OCI-LY1 (cell line): ENCODE data around the gene EVA1B.

Experiments
- H2AFZ ChIP-seq: fragments of 200-600 bp; sonication (generic), shearing (Covaris generic); 2 replicates; pipeline ENCODE4 v1.6.0; 2014; ENCODE audit warnings: antibody characterized with exemption, mild to moderate bottlenecking, low read length
- H3F3A ChIP-seq: fragments of 200-600 bp; sonication (generic), shearing (Covaris generic); 2 replicates; pipeline ENCODE4 v1.6.0; 2014; ENCODE audit warnings: mild to moderate bottlenecking, antibody characterized with exemption, low read length, moderate library complexity; ENCODE audit not compliant: insufficient read depth
- H3K27ac ChIP-seq: fragments of 200-600 bp; sonication (generic); 2 replicates; pipeline ENCODE4 v1.5.1; 2014; ENCODE audit warnings: low read length, mixed run types, mild to moderate bottlenecking, low read depth; ENCODE audit not compliant: poor library complexity, severe bottlenecking
- H3K27me3 ChIP-seq: fragments of 200-600 bp; sonication (generic); 2 replicates; pipeline ENCODE4 v1.6.0; 2014; ENCODE audit warnings: antibody characterized with exemption, mild to moderate bottlenecking, low read length, moderate library complexity; ENCODE audit not compliant: insufficient read depth
- H3K36me3 ChIP-seq: fragments of 200-600 bp; sonication (generic); 2 replicates; pipeline ENCODE4 v1.6.1; 2014; ENCODE audit warnings: mild to moderate bottlenecking, antibody characterized with exemption, low read length, moderate library complexity, mixed read lengths; ENCODE audit not compliant: insufficient read depth
- H3K4me1 ChIP-seq: fragments of 200-600 bp; sonication (generic); 2 replicates; pipeline ENCODE4 v1.5.1; 2014; ENCODE audit warnings: mild to moderate bottlenecking, low read length, moderate library complexity; ENCODE audit not compliant: insufficient read depth, severe bottlenecking
- H3K4me2 ChIP-seq: fragments of 200-600 bp; sonication (generic), shearing (Covaris generic); 2 replicates; pipeline ENCODE4 v1.6.1; 2014; ENCODE audit warnings: low read length
- H3K4me3 ChIP-seq: fragments of 200-600 bp; sonication (generic); 2 replicates; pipeline ENCODE4 v1.5.1; 2014; ENCODE audit warnings: low read length, low read depth, mild to moderate bottlenecking, mixed read lengths; ENCODE audit not compliant: poor library complexity, severe bottlenecking
- H3K79me2 ChIP-seq: fragments of 200-600 bp; shearing (Covaris generic); 2 replicates; pipeline ENCODE4 v1.6.1; 2016; ENCODE audit warnings: mixed run types, low read length, mixed read lengths; ENCODE audit not compliant: insufficient read depth
- H3K9ac ChIP-seq: fragments of 200-600 bp; sonication (generic), shearing (Covaris generic); 2 replicates; pipeline ENCODE4 v1.6.1; 2014; ENCODE audit warnings: mild to moderate bottlenecking, low read length, mixed read lengths
- H3K9me2 ChIP-seq: fragments of 200-600 bp; sonication (generic), shearing (Covaris generic); 2 replicates; pipeline ENCODE4 v1.6.1; 2014; ENCODE audit warnings: low read depth, mild to moderate bottlenecking, low read length, mixed read lengths
- H3K9me3 ChIP-seq: fragments of 200-600 bp; shearing (Covaris generic); 2 replicates; pipeline ENCODE4 v1.6.1; 2014; ENCODE audit warnings: low read length, mixed read lengths
- H4K20me1 ChIP-seq: fragments of 200-600 bp; sonication (generic), shearing (Covaris generic); 2 replicates; pipeline ENCODE4 v1.6.0; 2016; ENCODE audit warnings: mild to moderate bottlenecking, low read length; ENCODE audit not compliant: insufficient read depth
- EZH2 ChIP-seq: fragments of 200-600 bp; sonication (generic), shearing (Covaris generic); IDR thresholded peaks from 2 replicates; pipeline ENCODE4 v1.8.0; 2017; ENCODE audit warnings: borderline replicate concordance, mixed run types, mild to moderate bottlenecking, antibody characterized with exemption, low read length, moderate library complexity, mixed read lengths
- TF ChIP-seq, protein P1 (sequence below): fragments of 200-600 bp; sonication (generic), shearing (Covaris generic); IDR thresholded peaks from 2 replicates; pipeline ENCODE4 v1.5.1; 2017; ENCODE audit warnings: mild to moderate bottlenecking, antibody characterized with exemption, low read length, moderate library complexity, mixed read lengths

EVA1B gene

DNA sequence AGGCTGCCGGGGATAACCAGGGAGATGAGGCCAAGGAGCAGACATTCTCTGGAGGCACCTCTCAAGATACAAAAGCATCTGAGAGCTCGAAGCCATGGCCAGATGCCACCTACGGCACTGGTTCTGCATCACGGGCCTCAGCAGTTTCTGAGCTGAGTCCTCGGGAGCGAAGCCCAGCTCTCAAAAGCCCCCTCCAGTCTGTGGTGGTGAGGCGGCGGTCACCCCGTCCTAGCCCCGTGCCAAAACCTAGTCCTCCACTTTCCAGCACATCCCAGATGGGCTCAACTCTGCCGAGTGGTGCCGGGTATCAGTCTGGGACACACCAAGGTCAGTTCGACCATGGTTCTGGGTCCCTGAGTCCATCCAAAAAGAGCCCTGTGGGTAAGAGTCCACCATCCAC lies 36.6 kb downstream of the EVA1B start:
- Histone ChIP-seq H3K27ac (no peak overlapping the region), H3K27me3 (no peaks in the 10 kb centered on the region), H3K9me2 (no peaks in the 10 kb centered on the region), H3K4me3 (no peak overlapping the region), H3K4me1 (peaks cover 8% of the 10 kb centered on the region), H3K4me2 (no peak overlapping the region), H3K36me3 (peaks cover 96% of the 10 kb centered on the region), H3K79me2 (0 out of 2 replicates have a peak, but pooled peaks cover 8% of the 10 kb centered on the region), H2AFZ (no peak overlapping the region), H3K9me3 (no peaks in the 10 kb centered on the region), H3F3A (peaks cover 21% of the 10 kb centered on the region), H3K9ac (no peak overlapping the region), H4K20me1 (no peaks in the 10 kb centered on the region)
- no peak for TF ChIP-seq EZH2
- TF ChIP-seq, protein P1, sequence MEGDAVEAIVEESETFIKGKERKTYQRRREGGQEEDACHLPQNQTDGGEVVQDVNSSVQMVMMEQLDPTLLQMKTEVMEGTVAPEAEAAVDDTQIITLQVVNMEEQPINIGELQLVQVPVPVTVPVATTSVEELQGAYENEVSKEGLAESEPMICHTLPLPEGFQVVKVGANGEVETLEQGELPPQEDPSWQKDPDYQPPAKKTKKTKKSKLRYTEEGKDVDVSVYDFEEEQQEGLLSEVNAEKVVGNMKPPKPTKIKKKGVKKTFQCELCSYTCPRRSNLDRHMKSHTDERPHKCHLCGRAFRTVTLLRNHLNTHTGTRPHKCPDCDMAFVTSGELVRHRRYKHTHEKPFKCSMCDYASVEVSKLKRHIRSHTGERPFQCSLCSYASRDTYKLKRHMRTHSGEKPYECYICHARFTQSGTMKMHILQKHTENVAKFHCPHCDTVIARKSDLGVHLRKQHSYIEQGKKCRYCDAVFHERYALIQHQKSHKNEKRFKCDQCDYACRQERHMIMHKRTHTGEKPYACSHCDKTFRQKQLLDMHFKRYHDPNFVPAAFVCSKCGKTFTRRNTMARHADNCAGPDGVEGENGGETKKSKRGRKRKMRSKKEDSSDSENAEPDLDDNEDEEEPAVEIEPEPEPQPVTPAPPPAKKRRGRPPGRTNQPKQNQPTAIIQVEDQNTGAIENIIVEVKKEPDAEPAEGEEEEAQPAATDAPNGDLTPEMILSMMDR = no peak

DNA sequence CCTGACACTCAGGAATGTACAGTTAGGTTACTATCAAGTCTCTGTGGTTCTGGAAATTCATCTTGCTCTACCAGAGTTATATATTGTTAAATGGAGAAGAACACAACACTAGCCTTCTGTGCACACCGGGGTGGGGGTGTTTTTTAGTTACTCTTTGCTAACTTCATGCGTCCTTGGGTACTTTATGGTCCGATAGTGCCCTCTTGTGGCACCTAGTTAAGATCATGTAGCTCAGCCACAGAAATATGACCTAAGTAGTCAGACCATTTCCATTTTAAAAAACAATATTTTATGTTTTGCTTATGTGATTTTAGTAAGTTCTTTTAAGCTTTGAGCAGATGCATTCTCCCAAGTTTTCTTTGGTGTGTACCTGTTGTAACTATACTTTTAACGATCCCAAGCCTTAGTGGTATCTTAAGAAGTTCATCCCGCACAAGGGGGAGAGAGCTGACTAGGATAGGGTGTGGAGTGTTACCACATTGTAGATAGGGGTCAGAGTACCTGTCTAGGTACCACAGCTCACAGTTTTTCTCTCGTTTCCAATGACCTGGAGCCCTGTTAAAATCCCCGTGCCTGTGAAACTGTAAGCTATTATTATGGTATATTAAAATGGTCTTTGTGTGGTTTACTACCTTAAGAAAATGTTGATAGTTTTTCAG lies 37.9 kb downstream of the EVA1B start:
- H3K9me3 ChIP-seq = no peaks in the 10 kb centered on the region
- H3K27me3 ChIP-seq = no peaks in the 10 kb centered on the region
- H3K79me2 ChIP-seq = 0 out of 2 replicates have a peak, but pooled peaks cover 8% of the 10 kb centered on the region
- TF ChIP-seq, protein P1 = peak; percentile 89
- TF ChIP-seq EZH2 = no peak
- no peaks in the 10 kb centered on the region for H4K20me1 ChIP-seq
- H3K4me1 ChIP-seq = peaks cover 8% of the 10 kb centered on the region
- H3K4me3 ChIP-seq = no peak overlapping the region
- peaks cover 21% of the 10 kb centered on the region for H3F3A ChIP-seq
- no peaks in the 10 kb centered on the region for H3K9me2 ChIP-seq
- H2AFZ ChIP-seq = no peak overlapping the region
- H3K9ac ChIP-seq = no peak overlapping the region
- peaks cover 90% of the 10 kb centered on the region for H3K36me3 ChIP-seq
- no peak overlapping the region for H3K27ac ChIP-seq
- H3K4me2 ChIP-seq = no peak overlapping the region

DNA sequence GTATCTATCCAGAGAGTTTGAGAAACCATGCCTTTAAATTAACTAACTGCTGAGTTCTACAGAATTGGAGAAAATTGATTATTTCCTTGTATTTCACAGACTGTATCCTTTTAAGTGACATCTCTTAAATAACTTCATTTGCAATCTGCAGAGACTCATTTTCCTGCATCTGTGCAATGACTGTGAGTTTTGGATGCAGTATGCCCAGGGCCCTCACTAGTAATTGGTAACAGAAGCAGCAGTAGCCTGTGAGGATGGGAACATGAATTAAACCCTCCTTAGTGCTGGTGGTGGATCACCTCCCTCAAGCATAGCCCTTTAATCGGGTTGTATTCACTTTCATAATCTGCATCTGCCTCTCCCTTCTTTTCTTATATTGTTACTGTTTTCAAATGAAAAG lies 38.9 kb downstream of the EVA1B start:
- no peaks in the 10 kb centered on the region for H3K27me3 ChIP-seq
- H3K9me3 ChIP-seq = no peaks in the 10 kb centered on the region
- no peak overlapping the region for H3K4me2 ChIP-seq
- H3K79me2 ChIP-seq = peaks cover 10% of the 10 kb centered on the region
- H3K4me1 ChIP-seq = peaks cover 8% of the 10 kb centered on the region
- no peak overlapping the region for H3K4me3 ChIP-seq
- no peak for TF ChIP-seq EZH2
- TF ChIP-seq, protein P1 = no peak
- H3F3A ChIP-seq = peaks cover 21% of the 10 kb centered on the region
- H4K20me1 ChIP-seq = no peaks in the 10 kb centered on the region
- H3K9me2 ChIP-seq = no peaks in the 10 kb centered on the region
- no peak overlapping the region for H3K27ac ChIP-seq
- H3K9ac ChIP-seq = no peak overlapping the region
- H2AFZ ChIP-seq = no peak overlapping the region
- H3K36me3 ChIP-seq = peaks cover 85% of the 10 kb centered on the region
